ENCODE results near the gene CPNE4.
A peak's percentile ranks its signal among the peaks of the same experiment; 100 is the strongest.
"Not testable (repeated sequence)": the region's sequence is repeated elsewhere in the genome, so short reads cannot be mapped to it uniquely, and the experiment has no call there.

The CPNE4 gene

DNA sequence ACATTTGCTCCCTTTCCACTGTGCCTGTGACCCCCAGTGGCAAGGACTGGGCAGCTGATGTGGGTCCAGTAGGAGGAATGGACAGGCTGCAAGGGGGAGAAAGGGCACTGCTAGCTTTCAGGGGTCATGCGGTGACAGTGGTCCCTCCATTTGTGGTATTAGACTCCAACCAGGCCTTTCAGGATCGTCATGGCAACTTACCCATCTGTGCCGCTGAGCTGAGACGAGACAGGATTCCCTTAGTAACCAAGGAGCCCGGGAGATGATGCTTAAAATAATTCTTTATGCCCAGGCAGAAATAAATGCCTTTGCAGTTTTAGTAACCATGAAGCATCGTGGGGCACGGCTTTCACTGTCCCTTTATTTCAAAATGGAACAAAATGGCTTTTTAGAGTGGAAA, 516.1 kb downstream of the CPNE4 start:
- no peak overlapping the region for H3K4me3 ChIP-seq (ENCODE audit: insufficient read depth, low read depth, low read length)
- WGBS, 2 experiments, result 83% methylated on average over 7 of the region's 7 CpGs
- no peaks in the 10 kb centered on the region for H3K27me3 ChIP-seq (ENCODE audit: control insufficient read depth, insufficient read depth, low read length, poor library complexity, severe bottlenecking)
- H3K36me3 ChIP-seq (ENCODE audit: control insufficient read depth, insufficient read depth, low read length), result no peaks in the 10 kb centered on the region
- H3K9me3 ChIP-seq (ENCODE audit: control insufficient read depth, low read length), result no peaks in the 10 kb centered on the region
- H3K4me1 ChIP-seq (ENCODE audit: control insufficient read depth, insufficient read depth, low read length), result no peaks in the 10 kb centered on the region
- H3K27ac ChIP-seq (ENCODE audit: insufficient read depth, low read depth, low read length, poor library complexity, severe bottlenecking), result no peak overlapping the region

- Histone ChIP-seq H3K4me1 (ENCODE audit: control insufficient read depth, insufficient read depth, low read length) (peaks cover 6% of the 10 kb centered on the region), H3K36me3 (ENCODE audit: control insufficient read depth, insufficient read depth, low read length) (no peaks in the 10 kb centered on the region), H3K27ac (ENCODE audit: insufficient read depth, low read depth, low read length, poor library complexity, severe bottlenecking) (no peak overlapping the region), H3K4me3 (ENCODE audit: insufficient read depth, low read depth, low read length) (no peak overlapping the region), H3K27me3 (ENCODE audit: control insufficient read depth, insufficient read depth, low read length, poor library complexity, severe bottlenecking) (peaks cover 39% of the 10 kb centered on the region), H3K9me3 (ENCODE audit: control insufficient read depth, low read length) (no peaks in the 10 kb centered on the region)
- 81 to 91% methylated on average over 3 to 4 of the region's 4 CpGs for WGBS, 2 experiments
Measured at GRCh38 chr3:131505421-131505820, 529.4 kb downstream of the CPNE4 start.

DNA sequence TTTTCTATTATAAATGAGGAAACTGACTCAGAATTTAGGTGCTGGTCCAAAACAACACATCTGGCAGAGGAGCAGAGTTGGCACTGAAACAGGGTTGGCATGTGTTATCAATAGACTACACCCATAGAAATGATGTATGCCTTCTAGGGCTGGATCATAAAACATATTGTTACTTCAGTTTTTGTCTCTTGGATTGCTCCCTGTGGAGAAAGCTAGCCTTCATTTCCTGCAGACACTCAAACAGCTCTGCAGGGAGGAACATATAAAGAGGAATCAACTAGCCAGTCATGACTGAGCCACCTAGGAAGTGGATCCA, 531.5 kb downstream of the CPNE4 start:
- peaks cover 8% of the 10 kb centered on the region for H3K4me1 ChIP-seq (ENCODE audit: control insufficient read depth, insufficient read depth, low read length)
- H3K36me3 ChIP-seq (ENCODE audit: control insufficient read depth, insufficient read depth, low read length), result peaks cover 13% of the 10 kb centered on the region
- H3K27me3 ChIP-seq (ENCODE audit: control insufficient read depth, insufficient read depth, low read length, poor library complexity, severe bottlenecking), result peaks cover 35% of the 10 kb centered on the region
- no peaks in the 10 kb centered on the region for H3K9me3 ChIP-seq (ENCODE audit: control insufficient read depth, low read length)
- H3K27ac ChIP-seq (ENCODE audit: insufficient read depth, low read depth, low read length, poor library complexity, severe bottlenecking), result no peak overlapping the region
- peak overlapping the region; percentile 98 for H3K4me3 ChIP-seq (ENCODE audit: insufficient read depth, low read depth, low read length)

GRCh38 chr3:131502530-131503319, 532.1 kb downstream of the CPNE4 start, which contains the start of gene MRPL3:
MRPL3 (minus strand) TSS chr3:131502971; CDS start chr3:131502821, 150 bp downstream.
- peak within 1 kb of the TSS; percentile 62 for H3K27ac ChIP-seq (ENCODE audit: insufficient read depth, low read depth, low read length, poor library complexity, severe bottlenecking)

GRCh38 chr3:131501949-131502348, 532.9 kb downstream of the CPNE4 start:
- H3K27ac ChIP-seq (ENCODE audit: insufficient read depth, low read depth, low read length, poor library complexity, severe bottlenecking), result no peak overlapping the region
- peaks cover 18% of the 10 kb centered on the region for H3K36me3 ChIP-seq (ENCODE audit: control insufficient read depth, insufficient read depth, low read length)
- WGBS, 2 experiments, result 32 to 50% methylated on average over 2 of the region's 2 CpGs
- peak overlapping the region; percentile 98 for H3K4me3 ChIP-seq (ENCODE audit: insufficient read depth, low read depth, low read length)
- peaks cover 8% of the 10 kb centered on the region for H3K4me1 ChIP-seq (ENCODE audit: control insufficient read depth, insufficient read depth, low read length)
- no peaks in the 10 kb centered on the region for H3K9me3 ChIP-seq (ENCODE audit: control insufficient read depth, low read length)
- peaks cover 25% of the 10 kb centered on the region for H3K27me3 ChIP-seq (ENCODE audit: control insufficient read depth, insufficient read depth, low read length, poor library complexity, severe bottlenecking)

More at GRCh38 chr3:131502530-131503319, 532.1 kb downstream of the CPNE4 start, which contains the start of gene MRPL3:
- WGBS, 2 experiments, result 4 to 5% methylated on average over 46 to 47 of the region's 47 CpGs
- no peaks in the 10 kb centered on the region for H3K9me3 ChIP-seq (ENCODE audit: control insufficient read depth, low read length)
- peaks cover 18% of the 10 kb centered on the region for H3K36me3 ChIP-seq (ENCODE audit: control insufficient read depth, insufficient read depth, low read length)
- H3K4me3 ChIP-seq (ENCODE audit: insufficient read depth, low read depth, low read length), result peak within 1 kb of the TSS; percentile 98
- H3K4me1 ChIP-seq (ENCODE audit: control insufficient read depth, insufficient read depth, low read length), result peaks cover 8% of the 10 kb centered on the region
- peaks cover 31% of the 10 kb centered on the region for H3K27me3 ChIP-seq (ENCODE audit: control insufficient read depth, insufficient read depth, low read length, poor library complexity, severe bottlenecking)

GRCh38 chr3:131494706-131495105, 540.1 kb downstream of the CPNE4 start:
- Histone ChIP-seq H3K27ac (ENCODE audit: insufficient read depth, low read depth, low read length, poor library complexity, severe bottlenecking) (no peak overlapping the region), H3K36me3 (ENCODE audit: control insufficient read depth, insufficient read depth, low read length) (peaks cover 22% of the 10 kb centered on the region), H3K4me1 (ENCODE audit: control insufficient read depth, insufficient read depth, low read length) (peaks cover 6% of the 10 kb centered on the region), H3K9me3 (ENCODE audit: control insufficient read depth, low read length) (no peaks in the 10 kb centered on the region), H3K27me3 (ENCODE audit: control insufficient read depth, insufficient read depth, low read length, poor library complexity, severe bottlenecking) (no peaks in the 10 kb centered on the region), H3K4me3 (ENCODE audit: insufficient read depth, low read depth, low read length) (no peak overlapping the region)
- WGBS, 2 experiments, result no CpG with 5 or more reads among the region's 1 CpG

DNA sequence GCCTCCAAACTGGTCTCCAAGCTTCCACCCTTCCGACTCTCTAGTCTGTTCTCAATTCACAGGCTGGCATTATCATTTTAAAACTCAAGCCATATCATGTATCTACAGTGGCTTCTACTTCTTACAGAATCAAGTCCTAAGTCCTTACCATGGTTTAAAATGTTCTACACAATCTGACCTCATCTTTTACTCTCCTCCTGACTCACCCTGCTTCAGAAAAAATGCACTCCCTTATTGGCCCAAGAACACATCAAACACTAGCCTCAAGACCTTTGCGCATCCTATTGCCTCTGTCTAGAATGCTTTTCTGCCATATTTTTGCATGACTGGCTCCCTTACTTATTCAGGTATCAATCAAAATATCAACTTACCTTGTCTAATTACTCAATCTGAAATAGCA, 543.0 kb downstream of the CPNE4 start:
- Histone ChIP-seq H3K4me1 (ENCODE audit: control insufficient read depth, insufficient read depth, low read length) (peaks cover 6% of the 10 kb centered on the region), H3K27me3 (ENCODE audit: control insufficient read depth, insufficient read depth, low read length, poor library complexity, severe bottlenecking) (no peaks in the 10 kb centered on the region), H3K4me3 (ENCODE audit: insufficient read depth, low read depth, low read length) (no peak overlapping the region), H3K27ac (ENCODE audit: insufficient read depth, low read depth, low read length, poor library complexity, severe bottlenecking) (no peak overlapping the region), H3K36me3 (ENCODE audit: control insufficient read depth, insufficient read depth, low read length) (peaks cover 19% of the 10 kb centered on the region), H3K9me3 (ENCODE audit: control insufficient read depth, low read length) (no peaks in the 10 kb centered on the region)
- WGBS, 2 experiments, result 91 to 94% methylated on average over 2 of the region's 2 CpGs

- Histone ChIP-seq H3K9me3 (ENCODE audit: control insufficient read depth, low read length) (no peaks in the 10 kb centered on the region), H3K36me3 (ENCODE audit: control insufficient read depth, insufficient read depth, low read length) (peaks cover 19% of the 10 kb centered on the region), H3K27me3 (ENCODE audit: control insufficient read depth, insufficient read depth, low read length, poor library complexity, severe bottlenecking) (no peaks in the 10 kb centered on the region), H3K27ac (ENCODE audit: insufficient read depth, low read depth, low read length, poor library complexity, severe bottlenecking) (no peak overlapping the region), H3K4me1 (ENCODE audit: control insufficient read depth, insufficient read depth, low read length) (peaks cover 6% of the 10 kb centered on the region), H3K4me3 (ENCODE audit: insufficient read depth, low read depth, low read length) (no peak overlapping the region)
- 93% methylated on average over 2 of the region's 2 CpGs for WGBS, 2 experiments
Measured at GRCh38 chr3:131491084-131491483, 543.7 kb downstream of the CPNE4 start.

DNA sequence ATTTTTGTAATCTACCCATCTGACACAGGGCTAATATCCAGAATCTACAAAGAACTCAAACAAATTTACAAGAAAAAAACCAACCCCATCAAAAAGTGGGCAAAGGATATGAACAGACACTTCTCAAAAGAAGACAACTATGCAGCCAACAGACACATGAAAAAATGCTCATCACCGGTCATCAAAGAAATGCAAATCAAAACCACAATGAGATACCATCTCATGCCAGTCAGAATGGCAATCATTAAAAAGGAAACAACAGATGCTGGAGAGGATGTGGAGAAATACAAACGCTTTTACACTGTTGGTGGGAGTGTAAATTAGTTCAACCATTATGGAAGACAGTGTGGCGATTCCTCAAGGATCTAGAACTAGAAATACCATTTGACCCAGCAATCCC, 548.3 kb downstream of the CPNE4 start:
- not testable (repeated sequence) for H3K36me3 ChIP-seq (ENCODE audit: control insufficient read depth, insufficient read depth, low read length); H3K4me3 ChIP-seq (ENCODE audit: insufficient read depth, low read depth, low read length); H3K9me3 ChIP-seq (ENCODE audit: control insufficient read depth, low read length); H3K27ac ChIP-seq (ENCODE audit: insufficient read depth, low read depth, low read length, poor library complexity, severe bottlenecking); H3K27me3 ChIP-seq (ENCODE audit: control insufficient read depth, insufficient read depth, low read length, poor library complexity, severe bottlenecking); H3K4me1 ChIP-seq (ENCODE audit: control insufficient read depth, insufficient read depth, low read length)
- WGBS, 2 experiments, result 97 to 100% methylated on average over 2 of the region's 3 CpGs

DNA sequence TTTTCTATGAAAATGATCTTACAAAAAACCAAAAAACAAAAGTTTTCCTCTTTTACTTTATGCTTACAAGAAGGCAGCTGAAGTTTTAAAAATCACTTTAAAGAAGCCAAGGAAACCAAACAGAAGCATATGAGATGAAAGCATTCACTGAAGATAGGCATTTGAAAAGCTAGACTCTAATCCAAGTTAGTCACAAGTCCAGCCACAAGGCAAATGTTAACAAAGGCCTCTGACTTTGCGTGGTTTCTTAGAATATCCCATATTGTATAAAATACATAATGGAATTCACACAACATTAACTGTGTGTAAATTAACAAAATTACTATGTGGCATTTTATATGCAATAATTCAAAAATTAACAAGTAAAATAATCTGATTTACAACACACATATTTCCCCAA, 549.7 kb downstream of the CPNE4 start:
- H3K9me3 ChIP-seq (ENCODE audit: control insufficient read depth, low read length), result no peaks in the 10 kb centered on the region
- H3K36me3 ChIP-seq (ENCODE audit: control insufficient read depth, insufficient read depth, low read length), result peaks cover 8% of the 10 kb centered on the region
- H3K27me3 ChIP-seq (ENCODE audit: control insufficient read depth, insufficient read depth, low read length, poor library complexity, severe bottlenecking), result no peaks in the 10 kb centered on the region
- H3K4me3 ChIP-seq (ENCODE audit: insufficient read depth, low read depth, low read length), result no peak overlapping the region
- 80% methylated on average over 1 of the region's 1 CpG; no CpG with 5 or more reads in 1 of the 2 experiments for WGBS, 2 experiments
- H3K4me1 ChIP-seq (ENCODE audit: control insufficient read depth, insufficient read depth, low read length), result no peaks in the 10 kb centered on the region
- no peak overlapping the region for H3K27ac ChIP-seq (ENCODE audit: insufficient read depth, low read depth, low read length, poor library complexity, severe bottlenecking)

Data from ectodermal cell (in vitro differentiated cells).